ENCODE measurements around the gene OR2C3. TPM values are rescaled to one million over a fixed set of nuclear protein-coding genes. Genes with fewer than 3 reads are reported as not detected.
"Not testable (repeated sequence)": the region's sequence is repeated elsewhere in the genome, so short reads cannot be mapped to it uniquely, and the experiment has no call there.

Gene OR2C3
- total RNA-seq, 1 experiment from 2014 or later = not detected

GRCh38 chr1:247529771-247530355, 6.4 kb downstream of the OR2C3 start:
- no peaks in the 10 kb centered on the region for H3K9me2 ChIP-seq (ENCODE audit: insufficient read depth)
- no peaks in the 10 kb centered on the region for H4K20me1 ChIP-seq (ENCODE audit: insufficient read depth)
- BruUV-seq (replicated peaks) = no TSS peak
- no peaks in the 10 kb centered on the region for H3K4me1 ChIP-seq (replicated peaks; ENCODE audit: insufficient read depth)
- H3K79me2 ChIP-seq (ENCODE audit: low read depth) = no peaks in the 10 kb centered on the region
- no peaks in the 10 kb centered on the region for H3F3A ChIP-seq (ENCODE audit: insufficient read depth, low read depth)
- intact Hi-C loops (cut with micrococcal nuclease; ENCODE audit: unreplicated experiment) = no loop called here
- no peaks in the 10 kb centered on the region for H3K9me3 ChIP-seq (ENCODE audit: insufficient read depth, low read depth)
- no peaks in the 10 kb centered on the region for H3K27me3 ChIP-seq (ENCODE audit: insufficient read depth, low read depth)
- DNase-seq = no peak
- POLR2A ChIA-PET (ENCODE audit: unreplicated experiment) = no interaction called here
- no peak overlapping the region for H3K4me3 ChIP-seq
- H2AFZ ChIP-seq = no peak overlapping the region
- H3K27ac ChIP-seq = no peak overlapping the region
- CTCF ChIA-PET = no interaction called here
- TF ChIP-seq CTCF (conservative IDR thresholded peaks at IDR 0.05) (no peak), EZH2 (IDR thresholded peaks at IDR 0.05; ENCODE audit: low read depth) (no peak)
- no peak overlapping the region for H3K4me2 ChIP-seq
- no peaks in the 10 kb centered on the region for H3K36me3 ChIP-seq (ENCODE audit: low read depth)

GRCh38 chr1:247528812-247529474, 7.3 kb downstream of the OR2C3 start:
- Histone ChIP-seq H3K4me1 (replicated peaks; ENCODE audit: insufficient read depth) (no peaks in the 10 kb centered on the region), H4K20me1 (ENCODE audit: insufficient read depth) (no peaks in the 10 kb centered on the region), H3K9me3 (ENCODE audit: insufficient read depth, low read depth) (no peaks in the 10 kb centered on the region), H3F3A (ENCODE audit: insufficient read depth, low read depth) (no peaks in the 10 kb centered on the region), H3K36me3 (ENCODE audit: low read depth) (no peaks in the 10 kb centered on the region), H3K4me3 (no peak overlapping the region), H3K79me2 (ENCODE audit: low read depth) (no peaks in the 10 kb centered on the region), H3K27ac (no peak overlapping the region), H3K9me2 (ENCODE audit: insufficient read depth) (no peaks in the 10 kb centered on the region), H2AFZ (no peak overlapping the region), H3K27me3 (ENCODE audit: insufficient read depth, low read depth) (no peaks in the 10 kb centered on the region), H3K4me2 (no peak overlapping the region)
- no TSS peak for BruUV-seq (replicated peaks)
- TF ChIP-seq CTCF (conservative IDR thresholded peaks at IDR 0.05) (no peak), EZH2 (IDR thresholded peaks at IDR 0.05; ENCODE audit: low read depth) (no peak)
- POLR2A ChIA-PET (ENCODE audit: unreplicated experiment) = no interaction called here
- DNase-seq = peak in 1 of 2 experiments; percentile 47
- intact Hi-C loops (cut with micrococcal nuclease; ENCODE audit: unreplicated experiment) = no loop called here
- CTCF ChIA-PET = no interaction called here

DNA sequence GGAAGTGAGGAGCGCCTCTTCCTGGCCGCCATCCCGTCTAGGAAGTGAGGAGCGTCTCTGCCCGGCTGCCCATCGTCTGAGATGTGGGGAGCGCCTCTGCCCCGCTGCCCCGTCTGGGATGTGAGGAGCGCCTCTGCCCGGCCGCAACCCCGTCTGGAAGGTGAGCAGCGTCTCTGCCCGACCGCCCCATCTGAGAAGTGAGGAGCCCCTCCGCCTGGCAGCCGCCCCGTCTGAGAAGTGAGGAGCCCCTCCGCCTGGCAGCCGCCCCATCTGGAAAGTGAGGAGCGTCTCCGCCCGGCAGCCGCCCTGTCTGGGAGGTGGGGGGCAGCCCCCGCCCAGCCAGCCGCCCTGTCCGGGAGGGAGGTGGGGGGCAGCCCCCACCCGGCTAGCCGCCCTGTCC, 14.4 kb downstream of the OR2C3 start:
- H3K4me1 ChIP-seq (replicated peaks; ENCODE audit: insufficient read depth); H3K9me2 ChIP-seq (ENCODE audit: insufficient read depth); H3K27me3 ChIP-seq (ENCODE audit: insufficient read depth, low read depth); H3K27ac ChIP-seq; DNase-seq; BruUV-seq (replicated peaks); H3K4me2 ChIP-seq; H3F3A ChIP-seq (ENCODE audit: insufficient read depth, low read depth); H3K4me3 ChIP-seq; H4K20me1 ChIP-seq (ENCODE audit: insufficient read depth); intact Hi-C loops (cut with micrococcal nuclease; ENCODE audit: unreplicated experiment); H3K36me3 ChIP-seq (ENCODE audit: low read depth); POLR2A ChIA-PET (ENCODE audit: unreplicated experiment); H2AFZ ChIP-seq; CTCF ChIA-PET; H3K79me2 ChIP-seq (ENCODE audit: low read depth); H3K9me3 ChIP-seq (ENCODE audit: insufficient read depth, low read depth): not testable (repeated sequence)

GRCh38 chr1:247518613-247518891, 17.7 kb downstream of the OR2C3 start:
- H3K27ac ChIP-seq = no peak overlapping the region
- H3K9me3 ChIP-seq (ENCODE audit: insufficient read depth, low read depth) = no peaks in the 10 kb centered on the region
- H3K9me2 ChIP-seq (ENCODE audit: insufficient read depth) = no peaks in the 10 kb centered on the region
- H3K4me3 ChIP-seq = no peak overlapping the region
- no peaks in the 10 kb centered on the region for H3K4me1 ChIP-seq (replicated peaks; ENCODE audit: insufficient read depth)
- no peaks in the 10 kb centered on the region for H4K20me1 ChIP-seq (ENCODE audit: insufficient read depth)
- no peak overlapping the region for H3K4me2 ChIP-seq
- H3K36me3 ChIP-seq (ENCODE audit: low read depth) = no peaks in the 10 kb centered on the region
- ChIA-PET POLR2A (ENCODE audit: unreplicated experiment) (no interaction called here), CTCF (no interaction called here)
- H3F3A ChIP-seq (ENCODE audit: insufficient read depth, low read depth) = no peaks in the 10 kb centered on the region
- DNase-seq = no peak
- TF ChIP-seq EZH2 (IDR thresholded peaks at IDR 0.05; ENCODE audit: low read depth) (no peak), CTCF (conservative IDR thresholded peaks at IDR 0.05) (no peak)
- no peaks in the 10 kb centered on the region for H3K79me2 ChIP-seq (ENCODE audit: low read depth)
- intact Hi-C loops (cut with micrococcal nuclease; ENCODE audit: unreplicated experiment) = no loop called here
- no TSS peak for BruUV-seq (replicated peaks)
- 0 out of 2 replicates have a peak, but pooled peaks cover 5% of the 10 kb centered on the region for H3K27me3 ChIP-seq (ENCODE audit: insufficient read depth, low read depth)
- H2AFZ ChIP-seq = no peak overlapping the region
